ENCODE measurements around the gene NRP1. TPM values are rescaled to one million over a fixed set of nuclear protein-coding genes. Genes with fewer than 3 reads are reported as not detected.

NRP1 gene
- total and polyA plus RNA-seq, 2 of the 8 experiments (the other 6 are each of a cell fraction or from before 2014, with no cell fraction given), result 1.2 to 2.1 TPM

DNA sequence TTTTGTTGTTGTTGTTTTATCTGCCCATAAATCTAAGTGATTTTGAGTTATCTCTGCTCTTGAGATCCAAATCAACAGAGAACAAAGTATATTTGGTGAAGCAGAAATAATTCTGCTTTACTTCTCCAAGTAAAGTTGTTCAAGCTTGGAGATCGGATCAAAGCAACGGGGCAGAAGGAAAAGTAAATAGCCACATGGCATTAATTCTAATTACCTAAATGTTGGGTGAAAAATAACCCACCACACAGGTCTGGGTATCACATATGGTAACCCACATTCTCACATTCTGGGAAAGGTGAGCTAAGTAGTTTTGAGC, 3.1 kb downstream of the NRP1 start:
- H3K18ac ChIP-seq (ENCODE audit: extremely low read depth, low read length), result no peak overlapping the region
- peaks cover 0 to 10% (median 2%) of the 10 kb centered on the region in 4 experiments; a peak in 4 of 7 replicates for H3K4me1 ChIP-seq (replicated peaks in 1 of 4; ENCODE audit: control insufficient read depth in 3 of 4, insufficient read depth in 4 of 4, low read length in 3 of 4)
- H3K4me3 ChIP-seq (ENCODE audit: extremely low read depth in 1 of 4, insufficient read depth in 2 of 4, low read depth in 3 of 4, low read length in 4 of 4), result no peak overlapping the region
- H2BK12ac ChIP-seq (ENCODE audit: low read depth, low read length), result no peak overlapping the region
- H3K79me1 ChIP-seq (ENCODE audit: low read depth, low read length), result no peaks in the 10 kb centered on the region
- no peak overlapping the region for H4K5ac ChIP-seq (ENCODE audit: insufficient read length, low read depth, low read length)
- no peak overlapping the region for H3K23ac ChIP-seq (ENCODE audit: insufficient read length)
- no peak overlapping the region for H3K56ac ChIP-seq (replicated peaks; ENCODE audit: insufficient read length, low read depth, low read length)
- H2BK5ac ChIP-seq (ENCODE audit: low read depth, low read length), result no peak overlapping the region
- no peak overlapping the region for H3K27ac ChIP-seq (ENCODE audit: low read depth, low read length)
- H2AFZ ChIP-seq (ENCODE audit: low read length), result no peak overlapping the region
- H3K23me2 ChIP-seq (ENCODE audit: low read depth, low read length), result peaks cover 19% of the 10 kb centered on the region
- no peak overlapping the region for H3K4ac ChIP-seq (replicated peaks; ENCODE audit: insufficient read length, low read depth, low read length)
- no peak overlapping the region for H2AK5ac ChIP-seq (ENCODE audit: low read depth, low read length)
- no peak overlapping the region for H4K91ac ChIP-seq (replicated peaks; ENCODE audit: insufficient read length, low read length)
- H3K4me2 ChIP-seq (ENCODE audit: insufficient read depth in 1 of 2, low read depth in 2 of 2, low read length in 2 of 2), result no peak overlapping the region
- H3K9me3 ChIP-seq (ENCODE audit: insufficient read depth in 2 of 2, low read depth in 1 of 2, low read length in 1 of 2), result no peaks in the 10 kb centered on the region
- CTCF ChIA-PET (ENCODE audit: partially characterized antibody), result interaction anchor here (0.6 to 1.7 kb wide), 7 partner anchors 35 to 696 kb away, joined by 3 to 6 read pairs (median 3); no protein-coding TSS in a partner anchor
- H2BK15ac ChIP-seq (ENCODE audit: low read length), result no peak overlapping the region
- WGBS, 2 experiments (ENCODE audit: extremely low coverage in 1 of 2, insufficient coverage in 1 of 2, insufficient read length in 1 of 2, insufficient replicate concordance in 2 of 2, low coverage in 1 of 2, low lambda C conversion rate in 2 of 2, missing lambda C conversion rate in 1 of 2), result 89% methylated on average over 2 of the region's 2 CpGs; no CpG with 5 or more reads in 1 of the 2 experiments
- no peaks in the 10 kb centered on the region for H3K79me2 ChIP-seq (ENCODE audit: control insufficient read depth in 1 of 2, insufficient read depth in 2 of 2, low read length in 2 of 2)
- H3K27me3 ChIP-seq (replicated peaks in 1 of 4; ENCODE audit: control insufficient read depth in 3 of 4, extremely low read depth in 1 of 4, insufficient read depth in 3 of 4, low read length in 3 of 4), result peaks cover 6 to 35% (median 22%) of the 10 kb centered on the region in 4 experiments
- FAIRE-seq, result no peak
- H3K36me3 ChIP-seq (ENCODE audit: control insufficient read depth in 2 of 4, insufficient read depth in 4 of 4, low read length in 3 of 4), result peaks cover 0 to 9% (median 0%) of the 10 kb centered on the region in 4 experiments; a peak in 1 of 8 replicates
- H4K8ac ChIP-seq (ENCODE audit: extremely low read depth, insufficient read depth, low read length), result no peak overlapping the region
- no peak overlapping the region for H3K14ac ChIP-seq (ENCODE audit: insufficient read length)
- POLR2A ChIA-PET (ENCODE audit: partially characterized antibody), result no interaction called here
- H4K20me1 ChIP-seq (replicated peaks in 1 of 2; ENCODE audit: control insufficient read depth in 1 of 2, insufficient read depth in 2 of 2, low read length in 2 of 2), result no peaks in the 10 kb centered on the region
- H3K9ac ChIP-seq (replicated peaks in 1 of 4; ENCODE audit: extremely low read depth in 1 of 4, low read depth in 3 of 4, low read length in 3 of 4), result no peak overlapping the region
- H2BK120ac ChIP-seq (replicated peaks; ENCODE audit: low read depth, low read length), result no peak overlapping the region
- DNase-seq (ENCODE audit: low read depth in 1 of 2, low spot score in 2 of 2), result no peak
- H2BK20ac ChIP-seq (ENCODE audit: low read length), result no peak overlapping the region
- TF ChIP-seq KDM4A (IDR thresholded peaks at IDR 0.05; ENCODE audit: low read depth, low read length, severe bottlenecking) (no peak), RNF2 (IDR thresholded peaks at IDR 0.05; ENCODE audit: borderline replicate concordance, low read depth, low read length, missing control alignments, poor library complexity, severe bottlenecking) (no peak), SRF (IDR thresholded peaks at IDR 0.05; ENCODE audit: low read depth, low read length) (no peak), SAP30 (IDR thresholded peaks at IDR 0.05; ENCODE audit: insufficient read depth, insufficient replicate concordance, low read length) (no peak), TAF7 (optimal IDR thresholded peaks at IDR 0.05; ENCODE audit: borderline replicate concordance, low read depth, low read length) (no peak), CHD2 (IDR thresholded peaks at IDR 0.05; ENCODE audit: low read length) (no peak), SIRT6 (IDR thresholded peaks at IDR 0.05; ENCODE audit: low read length) (no peak), CEBPB (IDR thresholded peaks at IDR 0.05; ENCODE audit: low read depth, low read length) (no peak), KDM1A (IDR thresholded peaks at IDR 0.05; ENCODE audit: borderline replicate concordance, low read length) (no peak), SP2 (IDR thresholded peaks at IDR 0.05; ENCODE audit: low read length) (no peak)
- TF ChIP-seq, protein P1, sequence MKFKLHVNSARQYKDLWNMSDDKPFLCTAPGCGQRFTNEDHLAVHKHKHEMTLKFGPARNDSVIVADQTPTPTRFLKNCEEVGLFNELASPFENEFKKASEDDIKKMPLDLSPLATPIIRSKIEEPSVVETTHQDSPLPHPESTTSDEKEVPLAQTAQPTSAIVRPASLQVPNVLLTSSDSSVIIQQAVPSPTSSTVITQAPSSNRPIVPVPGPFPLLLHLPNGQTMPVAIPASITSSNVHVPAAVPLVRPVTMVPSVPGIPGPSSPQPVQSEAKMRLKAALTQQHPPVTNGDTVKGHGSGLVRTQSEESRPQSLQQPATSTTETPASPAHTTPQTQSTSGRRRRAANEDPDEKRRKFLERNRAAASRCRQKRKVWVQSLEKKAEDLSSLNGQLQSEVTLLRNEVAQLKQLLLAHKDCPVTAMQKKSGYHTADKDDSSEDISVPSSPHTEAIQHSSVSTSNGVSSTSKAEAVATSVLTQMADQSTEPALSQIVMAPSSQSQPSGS (IDR thresholded peaks at IDR 0.05; ENCODE audit: low read length), result no peak
- TF ChIP-seq, protein P2, sequence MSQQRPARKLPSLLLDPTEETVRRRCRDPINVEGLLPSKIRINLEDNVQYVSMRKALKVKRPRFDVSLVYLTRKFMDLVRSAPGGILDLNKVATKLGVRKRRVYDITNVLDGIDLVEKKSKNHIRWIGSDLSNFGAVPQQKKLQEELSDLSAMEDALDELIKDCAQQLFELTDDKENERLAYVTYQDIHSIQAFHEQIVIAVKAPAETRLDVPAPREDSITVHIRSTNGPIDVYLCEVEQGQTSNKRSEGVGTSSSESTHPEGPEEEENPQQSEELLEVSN (IDR thresholded peaks at IDR 0.05), result no peak
